Keratinocyte (primary cell): ENCODE data around the gene TEX26.

Experiments used
- EZH2 ChIP-seq: IDR thresholded peaks from one replicate; pipeline ENCODE4 v1.6.1; 2012; ENCODE audit warnings: inconsistent platforms, mild to moderate bottlenecking, low read length, moderate library complexity
- TF ChIP-seq, protein P1 (sequence below), 3 experiments: IDR thresholded peaks in 1 of 3; conservative IDR thresholded peaks in 1 of 3; optimal IDR thresholded peaks in 1 of 3; 2 replicates in 2 of 3; 3 replicates in 1 of 3; pipeline versions ENCODE3 to v1.5.1; 2011; ENCODE audit warnings: low read length in 3 of 3, mild to moderate bottlenecking in 3 of 3, moderate library complexity in 2 of 3, control low read depth in 1 of 3, inconsistent platforms in 1 of 3; ENCODE audit not compliant: insufficient read depth in 2 of 3; ENCODE audit errors: extremely low read depth in 1 of 3

DNA sequence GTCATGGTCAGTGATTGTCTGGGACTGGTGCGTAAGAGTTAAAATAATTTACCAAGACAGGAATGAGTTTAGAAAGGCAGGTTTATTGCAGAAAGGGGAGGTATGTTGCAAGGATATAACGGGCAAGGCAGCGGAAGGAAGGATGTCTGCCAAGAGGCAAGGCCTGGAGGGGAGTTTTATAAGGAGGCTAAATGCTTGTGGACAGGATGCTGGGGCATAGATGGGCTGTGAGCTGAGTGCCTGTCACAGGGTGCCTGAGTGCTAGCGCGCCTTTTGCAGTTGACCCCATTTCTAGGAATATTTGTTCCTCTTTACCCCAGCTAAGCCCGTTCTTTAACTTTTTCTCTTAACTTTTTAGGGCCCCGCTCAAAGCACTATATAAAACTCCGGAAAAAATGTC lies 58.7 kb downstream of the TEX26 start:
- TF ChIP-seq, protein P1, sequence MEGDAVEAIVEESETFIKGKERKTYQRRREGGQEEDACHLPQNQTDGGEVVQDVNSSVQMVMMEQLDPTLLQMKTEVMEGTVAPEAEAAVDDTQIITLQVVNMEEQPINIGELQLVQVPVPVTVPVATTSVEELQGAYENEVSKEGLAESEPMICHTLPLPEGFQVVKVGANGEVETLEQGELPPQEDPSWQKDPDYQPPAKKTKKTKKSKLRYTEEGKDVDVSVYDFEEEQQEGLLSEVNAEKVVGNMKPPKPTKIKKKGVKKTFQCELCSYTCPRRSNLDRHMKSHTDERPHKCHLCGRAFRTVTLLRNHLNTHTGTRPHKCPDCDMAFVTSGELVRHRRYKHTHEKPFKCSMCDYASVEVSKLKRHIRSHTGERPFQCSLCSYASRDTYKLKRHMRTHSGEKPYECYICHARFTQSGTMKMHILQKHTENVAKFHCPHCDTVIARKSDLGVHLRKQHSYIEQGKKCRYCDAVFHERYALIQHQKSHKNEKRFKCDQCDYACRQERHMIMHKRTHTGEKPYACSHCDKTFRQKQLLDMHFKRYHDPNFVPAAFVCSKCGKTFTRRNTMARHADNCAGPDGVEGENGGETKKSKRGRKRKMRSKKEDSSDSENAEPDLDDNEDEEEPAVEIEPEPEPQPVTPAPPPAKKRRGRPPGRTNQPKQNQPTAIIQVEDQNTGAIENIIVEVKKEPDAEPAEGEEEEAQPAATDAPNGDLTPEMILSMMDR (optimal IDR thresholded peaks at IDR 0.05 in 1 of 3, IDR thresholded peaks at IDR 0.05 in 1 of 3, conservative IDR thresholded peaks at IDR 0.05 in 1 of 3; ENCODE audit: extremely low read depth in 1 of 3, insufficient read depth in 2 of 3, low read length in 3 of 3), result no peak
- TF ChIP-seq EZH2, result no peak
